Cortex of kidney (tissue), 1 donor: ENCODE results near the gene POR.

Experiments
- DNase-seq: peaks from one replicate; lab custom pipeline; 2025; lab: John Stamatoyannopoulos, UW

POR gene

GRCh38 chr7:75916685-75917634 lies 2.0 kb downstream of the POR start:
- DNase-seq = no peak

DNA sequence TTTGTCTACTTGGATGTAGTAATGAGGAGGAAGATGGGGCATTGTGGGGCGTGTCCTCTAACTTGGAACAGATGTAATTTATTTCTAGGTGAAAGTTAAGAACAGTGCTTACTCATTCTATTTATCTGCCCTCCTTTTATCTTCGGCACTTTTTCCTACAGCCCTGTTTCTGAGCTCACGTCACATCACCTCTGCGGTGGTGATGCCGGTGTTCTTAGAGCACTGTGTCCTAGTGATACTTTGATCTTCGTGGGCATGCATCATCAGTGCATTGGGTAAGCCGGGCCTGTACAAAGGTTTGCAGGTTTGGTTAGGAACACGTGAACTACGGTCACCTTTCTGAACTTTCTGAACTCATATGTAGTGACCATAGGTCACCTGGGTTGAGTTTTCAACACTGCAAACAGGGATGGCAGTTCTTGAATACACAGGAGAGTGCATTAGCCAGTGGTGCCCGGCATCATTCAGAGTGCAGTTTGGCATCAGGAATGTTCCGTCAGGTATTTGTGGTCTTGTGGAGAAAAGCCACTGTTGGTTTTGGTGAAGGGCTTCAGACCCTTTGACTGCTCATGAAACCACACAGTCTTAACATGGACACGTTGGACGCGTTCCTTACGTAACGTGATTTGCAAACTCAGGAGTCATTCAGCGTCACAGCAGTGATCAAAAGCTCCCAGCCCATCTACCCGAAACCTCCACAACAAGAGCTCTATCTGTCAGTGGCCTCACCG lies 5.6 kb downstream of the POR start:
- no peak for DNase-seq

DNA sequence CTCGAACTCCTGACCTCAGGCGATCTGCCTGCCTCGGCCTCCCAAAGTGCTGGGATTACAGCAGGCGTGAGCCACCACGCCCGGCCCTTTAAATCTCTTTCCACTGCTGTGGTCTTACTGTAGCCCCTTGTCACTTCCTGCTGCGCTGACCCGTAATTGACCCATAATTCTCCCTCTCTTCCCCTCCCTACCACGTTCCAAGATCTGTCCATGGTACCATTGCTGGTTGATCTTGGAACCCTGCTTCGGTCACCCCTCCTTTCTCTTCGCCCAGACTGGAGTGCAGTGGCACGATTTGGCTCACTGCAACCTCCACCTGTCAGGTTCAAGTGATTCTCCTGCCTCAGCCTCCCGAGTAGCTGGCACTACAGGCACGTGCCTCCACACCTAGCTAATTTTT lies 6.5 kb downstream of the POR start:
- DNase-seq = no peak

DNA sequence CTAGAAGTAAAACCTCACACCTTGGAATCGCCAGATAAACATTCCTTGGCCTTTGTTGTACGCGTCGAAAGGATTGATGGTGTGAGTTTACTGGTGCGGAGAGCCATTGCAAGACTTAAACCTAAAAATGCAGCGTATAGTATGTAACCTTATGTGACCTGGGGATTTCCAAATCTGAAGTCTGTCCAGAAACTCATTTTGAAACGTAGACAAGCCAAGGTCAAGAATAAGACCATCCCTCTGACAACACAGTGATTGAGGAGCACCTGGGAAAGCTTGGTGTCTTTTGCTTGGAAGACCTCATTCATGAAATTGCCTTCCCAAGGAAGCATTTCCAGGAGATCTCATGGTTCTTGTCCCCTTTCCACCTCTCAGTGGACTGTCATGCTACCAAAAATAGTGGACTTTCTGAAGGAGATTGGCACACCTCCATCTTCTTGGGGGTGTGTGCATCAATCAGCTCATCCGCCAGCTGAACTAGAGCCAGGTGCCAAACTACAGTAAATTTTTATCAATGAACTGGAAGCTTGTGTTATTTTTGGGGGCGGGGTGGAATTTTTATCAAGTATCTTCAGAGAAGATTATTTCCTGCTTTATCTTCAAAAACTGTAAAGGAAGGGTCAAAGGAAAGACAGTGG lies 8.1 kb downstream of the POR start:
- no peak for DNase-seq

DNA sequence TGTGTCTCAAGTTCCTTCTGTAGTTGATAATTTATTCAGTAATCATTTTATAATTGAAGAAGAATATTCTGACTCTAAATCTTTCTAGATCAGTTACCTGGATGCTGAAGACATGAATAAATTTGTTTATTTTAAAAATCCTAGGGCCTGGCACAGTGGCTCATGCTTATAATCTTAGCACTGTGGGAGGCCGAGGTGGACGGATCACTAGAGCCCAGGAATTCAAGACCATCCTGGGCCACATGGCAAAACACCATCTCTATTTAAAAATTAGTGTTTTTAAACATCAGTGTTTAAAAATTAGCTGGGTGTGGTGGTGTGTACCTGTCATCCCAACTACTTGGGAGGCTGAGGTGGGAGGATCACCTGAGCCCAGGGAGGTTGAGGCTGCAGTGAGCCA lies 9.3 kb downstream of the POR start:
- no peak for DNase-seq

- no peak for DNase-seq
These were observed 9.9 kb downstream of the POR start for GRCh38 chr7:75924889-75925288.

DNA sequence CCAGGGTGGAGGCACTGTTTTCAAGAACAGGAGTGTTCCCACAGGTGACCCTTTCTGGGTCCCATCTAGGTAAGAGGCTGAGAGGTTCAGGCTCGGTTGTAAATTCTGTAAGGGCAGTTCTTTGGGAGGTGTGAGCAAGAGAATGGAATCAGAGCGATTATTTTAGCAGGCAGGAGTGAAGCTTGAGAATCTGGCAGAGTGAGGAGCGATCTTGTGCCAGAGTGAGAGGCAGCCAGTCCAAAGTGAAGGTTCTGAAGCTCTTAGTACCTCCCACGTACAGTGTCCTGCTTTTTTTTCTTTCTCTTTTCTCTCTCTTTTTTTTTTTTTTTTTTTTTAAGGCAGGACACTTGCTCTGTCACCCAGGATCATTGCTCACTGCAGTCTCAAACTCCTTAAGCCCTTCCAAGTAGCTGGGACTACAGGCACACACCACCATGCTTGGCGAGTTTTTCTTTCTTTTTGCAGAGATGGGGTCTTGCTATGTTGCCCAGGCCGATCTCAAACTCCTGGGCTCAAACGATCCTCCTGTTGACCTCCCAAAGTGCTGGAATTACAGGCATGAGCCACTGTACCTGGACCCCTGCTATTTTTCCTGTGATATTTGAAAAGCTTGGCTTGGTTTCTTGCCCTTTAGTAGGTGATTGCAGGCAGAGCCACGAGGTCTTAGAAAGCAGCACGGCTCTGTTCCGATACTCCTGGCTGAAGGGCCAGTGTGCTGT lies 10.9 kb downstream of the POR start:
- no peak for DNase-seq

DNA sequence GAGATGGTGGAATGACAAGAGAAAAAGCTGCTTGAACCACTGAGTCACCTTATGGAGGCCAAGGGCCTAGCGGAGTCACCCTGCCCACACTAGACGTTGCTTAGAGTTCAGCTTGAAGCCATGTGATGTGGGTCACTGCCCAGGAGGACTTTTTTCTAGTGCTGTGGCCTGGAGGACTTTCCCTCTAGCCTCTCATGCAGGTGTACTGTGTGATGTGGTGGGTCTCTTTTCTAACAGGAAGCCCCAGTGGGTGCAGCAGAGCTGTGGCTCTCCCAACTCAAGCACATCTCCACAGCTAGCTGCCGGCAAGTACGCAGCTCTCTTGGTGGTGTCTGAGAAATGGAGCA lies 13.6 kb downstream of the POR start:
- no peak for DNase-seq

DNA sequence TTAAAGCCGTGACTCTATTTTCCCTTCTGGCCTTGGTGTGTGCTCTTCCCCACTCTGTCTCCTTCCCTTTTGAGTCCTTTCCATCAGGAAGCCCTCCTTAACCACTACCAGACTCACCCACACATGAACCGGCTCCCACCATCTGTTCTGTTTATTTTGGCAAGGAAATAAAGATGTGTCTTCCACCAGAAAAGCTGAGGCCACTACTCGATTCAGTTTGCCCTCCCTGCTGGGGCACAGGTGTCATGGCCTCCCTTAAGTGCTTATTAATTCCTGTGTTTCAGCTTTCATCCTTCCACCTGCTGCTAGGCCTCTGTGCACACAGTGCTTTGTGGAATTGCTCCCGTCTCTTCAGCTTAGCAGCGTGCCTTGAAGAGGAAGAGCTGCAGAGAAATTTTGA lies 16.7 kb downstream of the POR start:
- no peak for DNase-seq

DNA sequence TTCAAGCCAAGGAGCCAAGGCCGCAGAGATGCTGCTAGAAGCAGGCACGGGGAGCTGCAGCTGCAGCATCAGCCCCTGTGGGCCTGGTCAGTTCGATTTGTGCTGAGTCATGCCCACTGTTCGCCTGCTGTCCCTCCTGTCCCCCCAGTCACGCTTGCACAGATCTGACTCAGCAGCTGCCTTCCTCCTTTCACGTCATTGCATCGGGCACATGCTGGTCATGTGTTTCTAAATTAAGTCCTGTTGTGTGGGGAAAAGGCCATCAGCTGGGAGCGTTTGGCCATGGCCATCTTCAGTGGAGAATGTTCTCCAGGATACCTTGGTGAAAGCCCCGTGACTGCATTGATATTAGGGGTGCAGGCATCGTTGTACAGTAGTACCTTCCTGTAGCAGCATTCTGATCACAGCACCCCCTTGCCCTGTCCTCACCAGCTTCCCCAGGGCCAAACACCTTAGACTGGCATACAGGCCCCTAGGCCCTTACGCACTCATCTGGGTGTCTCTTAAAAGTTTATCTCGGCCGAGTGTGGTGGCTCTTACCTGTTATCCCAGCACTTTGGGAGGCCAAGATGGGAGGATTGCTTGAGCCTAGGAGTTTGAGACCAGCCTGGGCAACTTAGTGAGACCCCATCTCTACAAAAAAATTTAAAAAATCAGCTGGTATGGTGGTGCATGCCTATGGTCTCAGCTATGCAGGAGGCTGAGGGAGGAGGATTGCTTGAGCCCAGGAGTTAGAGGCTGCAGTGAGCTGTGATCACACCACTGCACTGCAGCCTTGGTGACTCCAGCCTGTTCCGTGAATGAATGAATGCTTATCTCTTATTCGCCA lies 23.2 kb downstream of the POR start:
- DNase-seq = no peak

GRCh38 chr7:75938921-75939320 lies 24.0 kb downstream of the POR start:
- DNase-seq = no peak

DNA sequence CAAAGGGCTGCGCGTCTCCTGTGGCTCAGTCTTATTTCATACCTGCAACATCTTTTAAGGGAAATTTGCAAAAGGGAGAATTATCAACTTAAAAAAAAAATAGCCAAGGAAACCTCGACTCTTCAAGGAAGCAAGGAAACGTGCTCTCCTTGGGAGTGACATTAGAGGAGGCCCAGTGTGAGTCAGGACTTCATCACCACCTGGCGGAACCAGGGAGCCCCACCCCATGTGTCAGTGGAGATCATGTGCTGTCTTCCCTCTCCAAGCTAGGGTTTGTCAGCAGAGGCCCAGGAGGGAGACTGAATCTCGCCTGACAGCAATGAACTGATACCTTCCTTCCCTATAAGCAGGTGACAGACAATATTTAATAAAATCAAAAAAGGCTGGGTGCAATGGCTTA lies 28.9 kb downstream of the POR start:
- DNase-seq = no peak

- DNase-seq = no peak
These were observed 29.6 kb downstream of the POR start for GRCh38 chr7:75944507-75944906.

DNA sequence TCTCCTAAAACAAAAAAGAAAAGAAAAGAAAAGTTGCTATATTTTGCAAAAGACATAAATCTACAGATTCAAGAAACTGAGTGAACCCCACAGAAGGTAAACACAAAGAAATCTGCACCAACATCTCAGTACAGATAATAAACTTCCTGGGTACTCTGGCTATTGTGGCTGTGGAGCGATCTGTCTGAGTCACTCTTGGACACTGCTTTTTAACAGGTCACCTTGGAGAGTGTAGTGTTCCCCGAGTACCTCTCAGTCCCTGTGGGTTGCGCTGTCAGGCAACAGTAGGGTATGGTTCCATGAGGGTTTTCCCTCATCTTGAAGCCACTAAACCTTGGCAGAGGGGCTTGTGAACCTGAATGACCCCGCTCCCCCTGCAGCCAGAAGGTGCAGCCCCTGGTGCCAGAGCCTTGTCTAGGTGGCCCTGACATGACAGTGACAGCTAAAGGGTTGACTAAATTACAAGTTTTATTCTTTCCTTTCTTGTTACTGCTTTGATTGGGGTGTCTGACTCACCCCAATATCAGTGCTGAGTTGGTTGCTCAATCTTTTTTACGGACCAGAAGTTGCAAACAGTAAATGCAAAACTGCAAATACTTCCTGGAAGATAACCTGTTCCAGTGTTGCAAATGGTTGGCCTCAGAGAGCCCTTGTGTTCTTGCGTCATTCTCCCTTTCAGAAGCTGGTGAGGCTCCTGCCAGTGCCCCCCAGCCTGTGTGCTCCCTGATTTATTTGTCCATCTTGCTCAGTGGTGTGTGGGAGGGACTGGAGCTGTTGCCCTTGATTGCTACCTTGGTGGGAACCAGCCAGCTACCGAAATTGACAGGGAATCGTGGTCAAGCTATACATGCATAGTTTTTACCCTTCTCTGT lies 30.6 kb downstream of the POR start:
- DNase-seq = no peak

DNA sequence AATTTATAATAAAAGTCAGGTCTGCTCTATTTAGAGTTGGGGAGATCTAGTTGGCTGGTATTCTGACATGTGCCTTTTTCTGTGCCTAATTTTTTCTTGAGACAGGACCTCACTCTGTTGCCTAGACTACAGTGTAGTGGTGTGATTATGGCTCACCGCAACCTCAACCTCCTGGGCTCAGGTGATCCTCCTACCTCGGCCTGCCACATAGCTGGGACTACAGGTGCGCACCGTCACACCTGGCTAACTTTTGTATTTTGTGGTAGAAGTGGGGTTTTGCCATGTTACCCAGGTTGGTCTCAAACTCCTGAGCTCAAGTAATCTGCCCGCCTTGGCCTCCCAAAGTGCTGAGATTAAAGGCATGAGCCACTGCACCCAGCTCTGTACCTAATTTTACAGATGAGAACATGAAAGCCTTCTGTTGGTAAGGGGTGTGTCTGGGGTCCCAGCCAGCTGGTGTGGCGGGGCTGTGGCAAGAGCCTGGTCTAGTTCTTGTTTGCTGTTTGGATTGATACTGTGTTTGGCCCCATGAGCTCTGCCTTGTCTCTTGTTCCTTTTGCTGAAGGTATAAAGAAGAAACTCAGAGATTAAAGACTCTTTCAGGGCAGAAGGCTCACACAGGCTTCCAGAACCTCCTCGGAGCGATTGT lies 31.4 kb downstream of the POR start:
- no peak for DNase-seq

- DNase-seq = no peak
These were observed 33.2 kb downstream of the POR start for GRCh38 chr7:75948179-75948578.

- no peak for DNase-seq
These were observed 35.2 kb downstream of the POR start for GRCh38 chr7:75950111-75950681.

GRCh38 chr7:75951506-75951905 lies 36.6 kb downstream of the POR start:
- DNase-seq = no peak

DNA sequence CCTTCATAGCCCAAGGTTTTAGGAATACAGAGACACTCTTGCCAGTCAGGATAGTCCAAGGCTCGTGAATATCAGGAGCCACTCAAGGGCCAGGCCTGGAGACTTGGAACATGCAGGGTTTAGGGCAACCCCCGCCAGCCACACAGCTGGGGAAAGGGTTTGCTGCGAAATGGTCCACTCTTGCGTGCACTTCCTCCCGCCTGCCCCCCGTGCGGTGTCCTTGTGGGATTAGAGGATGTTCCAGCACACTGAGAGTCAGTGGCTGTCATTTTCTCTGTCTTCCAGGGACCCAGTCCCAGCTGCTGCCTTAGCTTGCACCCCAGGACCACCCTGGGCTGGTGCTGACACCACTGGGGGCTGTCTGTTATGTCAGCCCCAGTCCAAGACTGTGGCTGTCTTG lies 38.5 kb downstream of the POR start:
- no peak for DNase-seq

DNA sequence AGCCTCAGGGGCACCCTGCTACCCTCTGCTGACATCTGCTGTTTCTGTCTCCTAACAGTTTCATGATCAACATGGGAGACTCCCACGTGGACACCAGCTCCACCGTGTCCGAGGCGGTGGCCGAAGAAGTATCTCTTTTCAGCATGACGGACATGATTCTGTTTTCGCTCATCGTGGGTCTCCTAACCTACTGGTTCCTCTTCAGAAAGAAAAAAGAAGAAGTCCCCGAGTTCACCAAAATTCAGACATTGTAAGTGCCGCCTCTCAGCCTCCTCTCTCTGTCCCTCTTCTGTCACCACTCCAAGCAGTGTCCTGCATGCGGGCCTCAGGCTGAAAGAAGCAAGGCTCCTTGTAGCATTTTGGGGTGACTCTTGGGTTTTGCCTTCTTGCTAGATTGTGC lies 39.0 kb downstream of the POR start:
- no peak for DNase-seq
